ENCODE data around the gene FAM98B. TPM values are rescaled to one million over a fixed set of nuclear protein-coding genes. Genes with fewer than 3 reads are reported as not detected.

The FAM98B gene
- total RNA-seq (2022; extraction: Qiagen RNA extraction): 8.6 to 13.7 TPM (median 10.4 TPM) in 5 replicates

DNA sequence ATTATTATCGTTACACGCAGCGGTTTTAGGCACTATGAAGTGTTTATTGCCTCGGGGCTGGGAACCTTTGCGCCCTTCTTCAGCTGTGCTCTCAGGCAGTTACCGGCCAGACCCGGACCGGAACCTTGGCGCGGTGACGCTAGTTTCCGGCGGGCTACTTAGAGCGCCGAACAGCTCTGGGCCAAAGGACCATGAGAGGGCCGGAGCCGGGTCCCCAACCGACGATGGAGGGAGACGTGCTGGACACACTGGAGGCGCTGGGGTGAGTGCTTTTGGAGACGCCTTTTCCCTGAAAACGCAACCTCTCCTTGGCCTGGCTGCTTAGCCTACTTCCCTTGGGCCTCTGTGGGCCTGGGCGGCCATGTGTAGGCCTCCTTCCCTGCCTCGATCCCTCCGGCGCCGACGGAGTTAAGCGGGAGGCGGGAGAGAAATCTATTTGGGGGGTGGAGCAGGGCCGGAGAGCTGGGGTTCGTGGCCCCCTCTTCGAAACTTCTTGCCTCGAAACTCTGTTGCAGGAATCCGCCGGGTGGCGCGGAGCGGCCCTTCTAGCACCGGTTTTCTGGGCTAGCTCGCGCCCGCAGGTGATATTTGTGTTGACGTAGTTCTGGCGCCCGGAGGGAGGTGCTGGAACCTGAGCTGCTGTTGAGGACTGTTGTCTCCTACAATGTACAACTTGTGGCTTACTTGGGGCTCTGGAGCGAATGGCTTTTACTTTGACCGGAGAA, at the start of gene FAM98B:
TSS of gene FAM98B (plus strand) at position 157 of the 725 bp plus-strand sequence. CDS start at position 192, 35 bp downstream.

Other genes starting within 250 kb of the FAM98B start
- gene SPRED1, start 201.3 kb upstream of the FAM98B start, total RNA-seq (2022; extraction: Qiagen RNA extraction): 7.6 to 9.6 TPM (median 8.2 TPM) in 5 replicates
- 0.24 to 0.53 TPM (median 0.37 TPM) in 5 replicates for gene RASGRP1, start 110.7 kb downstream of the FAM98B start, total RNA-seq (2022; extraction: Qiagen RNA extraction)